NCI-H2196 treated with DMSO at 0.1 percent for 48 hours (cell line): ENCODE results near the gene KCTD7.
"Not testable (repeated sequence)": the region's sequence is repeated elsewhere in the genome, so short reads cannot be mapped to it uniquely, and the experiment has no call there.

Experiments
- DNase-seq: peaks from one replicate; lab custom pipeline; 2025; ENCODE audit not compliant: unreplicated experiment; lab: John Stamatoyannopoulos, UW

The KCTD7 gene

DNA sequence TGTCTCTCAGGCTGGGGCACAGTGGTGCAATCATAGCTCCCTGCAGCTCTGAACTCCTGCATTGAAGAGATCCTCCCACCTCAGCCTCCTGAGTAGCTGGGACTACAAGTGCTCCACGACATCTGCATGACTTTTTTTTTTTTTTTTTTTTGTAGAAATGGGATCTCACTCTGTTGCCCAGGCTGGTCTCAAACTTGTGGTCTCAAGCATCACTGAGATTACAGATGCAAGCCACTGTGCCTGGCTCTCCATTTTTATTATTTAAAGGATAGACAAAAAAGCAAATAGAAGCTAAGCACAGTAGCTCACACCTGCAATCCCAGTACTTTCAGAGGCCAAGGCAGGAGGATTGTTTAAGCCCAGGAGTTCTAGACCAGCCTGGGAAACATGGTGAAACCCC, 13.0 kb upstream of the KCTD7 start:
- DNase-seq: no peak

DNA sequence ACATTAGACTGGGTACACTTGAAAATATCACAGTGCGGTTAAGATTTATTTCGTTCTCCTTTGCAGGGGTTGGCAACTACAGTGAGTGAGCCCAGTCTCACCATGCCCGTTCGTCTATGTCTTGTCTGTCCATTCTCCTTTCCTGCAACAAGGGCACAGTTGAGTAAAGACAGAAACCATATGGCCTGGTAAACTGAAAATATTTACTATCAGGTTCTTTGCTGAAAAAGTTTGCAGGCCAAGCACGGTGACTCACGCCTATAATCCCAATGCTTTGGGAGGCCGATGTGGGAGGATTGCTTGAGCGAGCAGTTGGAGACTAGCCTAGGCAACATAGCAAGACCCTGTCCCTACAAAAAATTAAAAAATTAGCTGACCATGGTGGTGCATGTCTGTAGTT, 11.4 kb upstream of the KCTD7 start:
- no peak for DNase-seq

DNA sequence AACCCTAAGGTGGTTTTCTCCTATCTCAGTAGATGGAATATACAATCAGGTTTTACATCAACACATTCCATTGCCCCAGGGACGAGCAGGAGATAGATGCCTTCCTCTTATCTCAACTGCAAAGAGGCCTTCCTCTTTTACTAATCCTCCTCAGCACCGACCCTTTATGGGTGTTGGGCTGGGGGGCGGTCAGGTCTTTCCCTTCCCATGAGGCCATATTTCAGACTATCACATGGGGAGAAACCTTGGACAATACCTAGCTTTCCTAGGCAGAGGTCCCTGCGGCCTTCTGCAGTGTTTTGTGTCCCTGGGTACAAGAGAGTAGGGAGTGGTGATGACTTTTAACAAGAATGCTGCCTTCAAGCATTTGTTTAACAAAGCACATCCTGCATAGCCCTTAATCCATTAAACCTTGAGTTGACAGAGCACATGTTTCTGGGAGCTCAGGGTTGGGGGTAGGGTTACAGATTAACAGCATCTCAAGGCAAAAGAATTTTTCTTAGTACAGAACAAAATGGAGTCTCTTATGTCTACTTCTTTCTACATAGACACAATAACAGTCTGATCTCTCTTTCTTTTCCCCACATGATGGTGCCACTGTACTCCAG, 9.2 kb upstream of the KCTD7 start:
- DNase-seq: not testable (repeated sequence)

DNA sequence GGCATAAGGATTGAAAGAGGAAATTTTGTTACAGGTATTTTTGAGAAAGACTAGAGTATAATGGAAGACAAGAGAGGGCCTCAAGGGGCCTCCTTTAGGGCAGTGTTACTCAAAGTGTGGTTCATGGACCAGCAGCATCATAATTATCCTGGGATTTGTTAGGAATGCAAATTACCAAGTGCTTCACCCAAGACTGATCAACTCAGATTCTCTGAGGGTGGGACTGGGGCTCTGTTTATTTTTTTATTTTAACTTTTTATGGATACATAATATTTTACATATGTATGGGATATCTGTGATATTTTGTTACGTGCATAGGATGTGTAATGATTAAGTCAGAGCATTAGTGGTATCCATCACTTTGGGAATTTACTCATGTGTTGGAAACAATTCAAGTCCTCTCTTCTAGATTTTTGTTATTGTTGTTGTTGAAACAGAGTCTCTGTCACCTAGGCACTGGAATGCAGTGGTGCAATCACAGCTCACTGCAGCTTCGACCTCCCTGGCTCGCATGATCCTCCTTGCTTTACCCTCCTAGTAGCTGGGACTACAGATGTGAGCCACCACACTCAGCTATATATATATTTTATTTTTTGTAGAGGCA, 2.2 kb upstream of the KCTD7 start:
- no peak for DNase-seq

DNA sequence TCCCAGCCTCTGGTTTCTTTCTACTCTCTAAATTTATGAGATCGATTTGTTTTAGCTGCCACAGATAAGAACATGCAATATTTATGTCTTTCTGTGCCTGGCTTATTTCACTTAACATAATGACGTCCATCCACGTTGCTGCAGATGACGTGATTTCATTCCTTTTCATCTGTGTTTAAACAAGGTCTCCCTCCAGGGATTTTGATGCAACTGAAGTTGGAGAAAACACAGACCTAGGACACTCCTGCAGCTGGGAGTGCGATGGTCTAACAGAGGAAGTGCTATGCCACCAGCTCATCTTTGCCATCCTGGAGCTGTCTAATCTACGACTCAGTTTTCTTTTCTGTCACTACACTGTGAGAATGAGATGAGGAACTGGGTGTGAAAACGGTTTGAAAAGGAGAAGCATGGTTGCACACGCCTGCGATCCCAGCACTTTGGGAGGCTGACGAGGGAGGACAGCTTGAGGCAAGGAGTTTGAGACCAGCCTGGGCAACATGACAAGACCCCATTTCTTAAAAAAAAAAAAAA, 1.5 kb upstream of the KCTD7 start:
- no peak for DNase-seq

DNA sequence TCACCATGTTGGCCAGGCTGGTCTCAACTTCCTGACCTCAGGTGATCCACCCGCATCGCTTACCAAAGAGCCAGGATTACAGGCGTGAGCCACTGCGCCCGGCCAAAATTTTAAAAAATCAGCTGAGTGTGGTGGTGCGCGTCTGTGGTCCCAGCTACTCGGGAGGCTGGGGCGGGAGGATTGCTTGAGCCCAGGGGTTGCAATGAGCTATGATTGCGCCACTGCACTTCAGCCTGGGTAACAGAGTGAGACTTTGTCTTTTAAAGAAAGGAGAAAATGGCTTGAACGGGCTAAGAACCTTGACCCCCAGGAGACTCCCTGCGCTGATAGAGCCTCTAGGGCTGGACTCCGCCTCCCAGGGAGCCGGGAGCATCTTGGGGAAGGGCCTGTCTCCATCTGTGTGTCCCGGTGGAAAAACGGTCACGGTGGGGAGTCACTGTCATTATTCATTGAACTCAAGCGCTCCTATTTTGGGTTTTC, 760 bp upstream of the KCTD7 start:
- DNase-seq: no peak

DNA sequence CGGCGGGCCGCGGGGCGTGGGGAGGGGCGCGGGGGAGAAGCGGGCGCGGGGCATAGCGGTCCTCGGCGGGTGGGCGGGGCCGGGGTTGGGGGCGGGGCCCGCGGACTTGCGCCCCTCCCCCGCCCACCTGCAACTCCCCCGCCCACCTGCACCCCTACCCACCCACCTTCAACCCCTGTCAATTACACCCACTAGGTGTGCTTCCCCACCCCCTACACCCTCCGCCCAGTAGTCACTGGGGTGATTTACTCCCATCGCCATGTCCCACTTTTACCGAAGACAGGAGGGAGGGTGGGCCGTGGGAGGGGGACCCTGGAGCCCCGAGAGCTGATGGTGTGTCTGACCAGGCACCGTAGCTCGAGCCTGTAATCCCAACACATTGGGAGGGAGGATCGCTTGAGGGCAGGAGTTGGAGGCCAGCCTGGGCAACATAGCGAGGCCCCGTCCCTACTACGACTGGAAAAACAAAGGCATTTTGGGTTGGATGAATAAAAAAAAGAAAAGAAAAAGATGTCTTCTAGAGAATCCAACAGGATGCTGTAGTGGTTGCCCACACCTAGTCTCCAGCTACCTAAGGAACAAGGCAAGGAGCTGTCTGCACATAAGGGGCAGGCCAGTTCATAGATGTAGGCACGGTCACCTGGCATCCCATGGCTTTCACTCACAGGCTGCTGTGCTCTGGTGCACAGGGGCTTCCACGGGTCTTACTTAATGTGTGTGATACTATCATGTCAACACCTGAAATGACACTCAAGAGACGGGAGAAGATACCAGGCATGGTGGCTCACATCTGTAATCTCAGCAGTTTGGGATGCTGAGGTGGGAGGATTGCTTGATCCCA, 761 bp downstream of the KCTD7 start:
- no peak for DNase-seq

DNA sequence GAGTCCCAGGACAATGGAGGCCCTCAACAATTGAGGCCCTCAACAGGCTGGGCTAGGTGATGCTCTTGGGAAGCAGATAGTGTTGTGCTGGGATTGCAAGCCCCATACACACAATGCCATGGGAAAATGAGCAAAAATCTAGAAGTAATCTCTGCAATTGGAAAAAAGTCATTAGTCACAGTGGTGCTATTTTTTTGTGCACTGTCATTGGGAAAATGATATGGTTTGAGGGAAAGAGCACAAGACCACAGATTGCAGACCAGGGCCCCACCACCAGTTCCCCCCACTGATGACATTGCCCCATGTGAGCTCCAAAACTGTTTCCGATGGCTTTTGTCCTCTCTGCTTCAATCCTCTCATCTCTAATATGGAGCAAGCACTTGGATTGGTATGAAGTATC, 1.9 kb downstream of the KCTD7 start:
- no peak for DNase-seq

DNA sequence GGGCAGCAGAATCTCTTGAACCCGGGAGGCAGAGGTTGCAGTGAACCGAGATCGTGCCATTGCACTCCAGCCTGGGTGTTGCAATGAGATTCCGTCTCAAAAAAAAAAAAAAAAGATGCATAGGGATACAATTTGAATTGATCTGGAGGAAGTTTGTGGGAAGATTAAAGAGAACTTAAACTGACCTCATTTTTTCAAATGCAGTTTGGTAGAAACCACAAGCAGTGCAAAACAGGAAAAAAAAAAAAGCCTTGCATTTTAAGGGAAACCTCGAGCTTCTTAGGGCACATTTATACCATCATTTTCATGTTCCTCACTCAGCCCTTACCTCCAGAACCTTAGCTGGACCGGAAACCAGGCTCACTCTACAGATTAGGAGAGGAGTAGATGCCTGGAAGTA, 2.8 kb downstream of the KCTD7 start:
- no peak for DNase-seq

DNA sequence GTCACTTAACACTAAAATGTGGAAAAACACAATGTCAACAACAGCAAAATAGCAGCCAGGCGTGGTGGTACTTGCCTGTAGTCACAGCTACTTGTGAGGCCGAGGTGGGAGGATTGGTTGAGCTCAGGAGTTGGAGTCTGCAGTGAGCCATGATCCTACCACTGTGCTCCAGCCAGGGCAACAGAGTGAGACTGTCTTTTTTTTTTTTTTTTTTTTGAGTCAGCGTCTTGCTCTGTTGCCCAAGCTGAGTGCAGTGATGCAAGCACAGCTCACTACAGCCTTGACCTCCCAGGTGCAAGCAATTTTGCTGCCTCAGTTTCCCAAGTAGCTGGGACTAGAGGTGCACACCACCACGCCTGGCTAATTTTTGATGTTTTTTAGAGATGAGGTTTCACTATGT, 6.1 kb downstream of the KCTD7 start:
- no peak for DNase-seq

DNA sequence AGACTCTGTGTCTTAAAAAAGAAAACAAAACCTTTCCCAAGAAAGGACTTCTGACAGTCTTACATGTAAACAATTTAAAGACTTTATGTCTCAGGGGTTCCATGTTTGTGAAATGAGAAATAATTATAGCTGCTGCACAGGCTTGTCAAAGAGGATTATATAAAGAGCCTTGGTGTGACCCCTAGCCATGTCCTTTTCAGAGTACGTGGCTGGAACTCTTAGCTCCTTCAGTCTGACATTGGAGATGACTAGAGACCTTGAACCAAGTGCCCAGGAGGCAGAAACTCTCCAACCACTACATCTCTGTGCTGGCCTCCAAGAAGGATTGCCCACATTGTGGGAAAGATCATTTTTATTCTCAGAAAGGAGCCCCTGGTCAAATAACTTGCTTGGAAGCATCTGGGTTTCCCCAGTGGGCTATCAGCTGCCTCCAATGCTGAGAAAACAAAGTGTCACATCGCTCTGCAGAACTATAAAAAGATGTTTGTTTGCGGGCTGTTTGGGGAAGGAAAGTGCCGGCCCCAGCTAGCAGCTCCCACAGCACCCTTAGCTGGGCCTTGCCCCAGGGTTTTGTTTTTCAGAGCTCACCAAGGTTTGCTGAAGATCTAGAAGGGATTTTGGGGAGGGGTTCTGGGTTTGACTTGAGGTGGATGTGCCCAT, 6.8 kb downstream of the KCTD7 start:
- not testable (repeated sequence) for DNase-seq

DNA sequence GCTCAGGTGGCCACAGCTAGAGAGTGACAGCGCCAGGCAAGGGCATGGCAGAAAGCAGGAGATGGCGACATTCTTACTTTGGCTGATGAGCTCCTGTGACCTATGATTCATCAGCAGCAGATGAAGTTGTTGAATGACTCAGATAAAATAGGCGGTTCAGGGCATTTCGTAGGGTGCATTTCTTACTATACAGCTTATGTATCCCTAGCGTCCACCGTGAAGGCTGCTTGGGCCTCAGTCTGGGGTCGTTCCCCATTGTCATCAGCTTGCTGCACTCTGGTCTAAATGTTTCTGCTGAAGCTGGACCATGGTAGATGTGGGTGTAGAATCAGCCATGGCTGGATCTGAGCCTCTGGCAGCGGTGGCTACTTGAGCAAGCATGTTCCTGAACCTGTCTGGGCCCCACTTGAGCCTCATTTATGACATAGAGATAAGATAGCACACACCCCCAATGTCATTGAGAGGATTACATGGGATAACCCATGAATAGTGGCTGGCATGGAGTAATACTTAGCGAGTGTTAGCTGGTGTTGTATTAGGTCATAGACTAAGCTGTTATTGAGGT, 7.4 kb downstream of the KCTD7 start:
- not testable (repeated sequence) for DNase-seq

DNA sequence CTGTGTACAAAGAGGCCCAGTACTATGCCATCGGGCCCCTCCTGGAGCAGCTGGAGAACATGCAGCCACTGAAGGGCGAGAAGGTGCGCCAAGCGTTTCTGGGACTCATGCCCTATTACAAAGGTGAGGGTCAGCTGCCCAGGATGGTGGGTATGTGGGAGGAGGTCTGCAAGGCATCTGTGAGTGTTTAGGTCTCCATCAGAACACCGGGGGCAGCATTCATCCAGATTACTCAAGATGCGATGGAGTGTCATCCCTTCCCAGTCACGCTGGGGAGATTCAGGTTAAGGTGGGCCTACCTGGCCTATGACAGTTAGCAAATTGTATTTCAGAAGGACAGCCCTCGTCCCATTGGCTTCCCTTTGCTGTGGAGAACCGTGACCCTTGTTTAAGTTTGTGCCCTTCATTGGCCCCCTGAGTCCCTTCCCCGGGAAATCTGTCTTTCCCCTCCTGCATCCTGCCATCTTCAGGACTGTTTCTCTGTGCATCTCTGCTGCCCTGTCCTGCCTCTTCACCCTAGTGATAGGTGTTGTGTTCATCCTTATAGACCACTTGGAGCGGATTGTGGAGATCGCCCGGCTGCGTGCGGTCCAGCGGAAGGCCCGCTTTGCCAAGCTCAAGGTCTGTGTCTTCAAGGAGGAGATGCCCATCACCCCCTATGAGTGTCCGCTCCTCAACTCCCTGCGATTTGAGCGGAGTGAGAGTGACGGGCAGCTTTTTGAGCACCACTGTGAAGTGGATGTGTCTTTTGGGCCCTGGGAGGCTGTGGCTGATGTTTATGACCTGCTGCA, 9.8 kb downstream of the KCTD7 start:
- DNase-seq: no peak

DNA sequence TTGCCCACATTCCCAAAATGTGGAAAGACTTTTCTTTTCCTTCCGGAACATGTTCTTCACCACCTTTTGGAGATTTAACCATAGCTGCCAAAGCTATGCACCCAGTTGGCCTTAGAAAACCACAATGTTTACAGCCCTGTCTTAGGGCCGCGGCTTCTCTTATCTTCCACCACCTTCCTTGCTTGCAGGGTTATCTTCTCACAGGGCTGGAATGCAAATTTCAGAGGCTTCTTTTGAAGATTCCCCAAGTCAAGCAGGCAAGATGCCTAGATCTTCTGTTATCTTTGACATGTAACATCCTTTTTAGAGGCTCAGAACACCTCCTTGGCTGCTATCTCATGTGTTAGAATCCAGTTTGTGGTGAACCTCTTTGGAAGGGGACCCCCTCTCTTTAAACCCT, 11.1 kb downstream of the KCTD7 start:
- DNase-seq: no peak

DNA sequence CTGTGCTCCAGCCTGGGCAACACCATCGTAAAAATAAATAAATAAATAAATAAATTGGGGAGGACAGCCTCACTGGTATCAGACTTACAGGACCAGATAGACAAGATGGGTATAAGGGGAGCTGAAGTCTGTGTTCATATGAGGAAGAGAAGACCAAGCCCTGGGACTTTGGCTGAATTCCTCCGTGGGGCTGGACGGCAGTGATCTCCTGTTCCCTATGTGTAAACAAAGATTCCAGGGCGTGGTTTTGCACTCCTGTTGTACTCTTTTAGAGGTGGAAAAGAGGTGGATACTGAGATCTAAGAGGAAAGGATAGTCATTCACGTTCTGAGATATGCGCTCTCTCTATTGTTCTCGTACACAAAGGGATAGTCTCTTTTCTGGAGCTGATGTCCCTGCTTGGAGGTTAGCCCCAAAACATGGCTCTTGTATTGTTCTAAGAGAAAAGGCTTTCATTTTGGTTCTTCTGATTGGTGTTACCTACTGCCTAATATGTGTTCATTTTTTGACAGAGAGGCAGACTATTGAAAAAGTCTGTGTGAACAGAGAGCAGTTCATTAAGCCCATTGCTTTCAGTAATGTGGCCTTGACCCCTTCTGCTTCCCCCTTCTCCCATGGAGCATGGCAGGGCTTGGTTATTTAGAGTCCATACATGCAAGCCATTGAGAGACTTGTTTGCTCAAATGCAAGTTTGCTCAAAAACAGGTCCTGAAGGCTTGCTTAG, 12.3 kb downstream of the KCTD7 start:
- DNase-seq: no peak

DNA sequence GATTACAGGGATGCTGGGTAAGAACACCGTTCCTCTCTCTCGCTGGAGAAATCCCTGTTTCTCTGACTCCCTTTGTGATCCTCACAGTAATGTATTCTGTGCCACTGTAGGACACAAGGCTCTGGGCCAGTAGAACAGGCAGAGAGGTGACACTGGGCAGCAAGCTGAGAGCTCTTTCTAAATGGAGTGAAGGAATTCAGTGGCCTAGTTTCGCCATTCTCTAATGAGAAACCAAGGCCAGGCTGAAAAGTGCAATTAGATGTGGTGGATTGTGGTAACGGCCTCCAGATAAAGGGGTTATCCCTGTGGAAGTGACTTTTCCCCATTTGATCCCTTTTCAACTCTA, 12.8 kb downstream of the KCTD7 start:
- DNase-seq: no peak

DNA sequence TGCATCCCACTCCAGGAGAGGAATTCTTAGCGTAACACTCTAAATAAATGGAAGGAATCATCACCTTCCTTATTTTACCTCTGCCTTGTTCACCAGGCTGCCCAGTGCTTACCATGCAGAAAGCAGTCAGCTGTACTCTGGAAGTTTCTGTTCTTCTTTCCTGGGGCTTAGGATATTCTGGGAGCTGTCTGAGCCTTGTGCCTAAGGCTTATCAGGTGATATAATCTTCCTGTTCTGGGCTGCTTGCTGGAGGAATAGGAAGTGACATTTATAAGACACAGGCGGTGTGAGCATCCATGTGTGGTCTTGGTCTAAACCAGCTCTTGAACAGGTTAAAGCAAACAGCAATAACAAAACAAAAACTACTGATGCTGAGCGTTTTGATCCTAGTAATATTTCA, 13.5 kb downstream of the KCTD7 start:
- no peak for DNase-seq

DNA sequence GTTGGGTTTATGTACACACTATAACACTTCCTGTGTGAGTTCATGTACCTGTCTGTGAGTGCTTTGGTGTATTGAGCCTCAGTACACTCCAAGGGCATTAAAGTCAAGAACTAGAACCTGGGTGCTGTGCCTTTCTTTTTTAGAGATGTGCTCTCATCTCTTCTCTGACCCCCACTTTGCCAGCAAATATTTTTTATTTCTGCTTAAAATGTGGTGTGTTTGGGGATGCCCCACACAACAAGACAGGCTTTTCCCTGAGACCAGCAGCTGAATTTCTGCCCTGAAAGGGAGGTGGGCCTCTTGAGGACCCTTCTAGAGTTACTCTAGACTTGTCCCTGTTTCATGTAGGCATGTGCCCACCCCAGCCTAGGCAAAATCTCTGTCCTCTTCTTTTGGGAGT, 14.3 kb downstream of the KCTD7 start:
- DNase-seq: no peak

DNA sequence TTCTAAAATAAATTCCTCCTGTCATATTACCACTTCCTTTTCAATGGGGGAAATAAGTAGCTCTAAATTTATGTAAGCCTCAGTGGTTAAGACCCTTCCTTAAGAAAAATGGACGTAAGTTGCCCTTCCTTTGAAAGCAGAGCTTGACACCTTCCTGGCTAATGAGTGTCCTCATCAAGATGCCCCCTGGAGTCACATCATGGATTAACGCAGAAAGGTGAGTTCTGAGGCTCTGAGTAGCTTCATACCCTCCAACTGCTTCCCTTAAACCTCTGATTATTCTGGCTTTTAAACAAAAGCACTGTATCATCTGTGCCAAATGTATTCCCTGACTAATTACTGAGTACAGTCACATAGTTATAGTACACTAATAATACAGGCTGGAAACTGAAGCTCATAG, 14.7 kb downstream of the KCTD7 start:
- no peak for DNase-seq

DNA sequence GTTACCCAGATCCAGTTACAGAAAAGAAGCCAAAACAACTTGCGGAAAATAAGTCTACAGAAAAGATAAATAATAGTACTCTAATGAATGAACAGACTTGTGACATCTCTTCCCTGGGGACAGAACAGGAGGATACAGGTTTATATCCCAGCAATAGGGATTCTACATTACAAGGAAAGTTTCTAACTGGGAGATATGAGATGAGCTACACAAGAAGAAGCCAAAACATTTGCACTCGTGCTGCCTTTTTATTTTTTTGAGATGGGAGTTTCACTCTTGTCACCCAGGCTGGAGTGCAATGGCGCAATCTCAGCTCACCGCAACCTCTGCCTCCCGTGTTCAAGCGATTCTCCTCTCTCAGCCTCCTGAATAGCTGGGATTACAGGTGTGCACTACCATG, 22.3 kb downstream of the KCTD7 start:
- not testable (repeated sequence) for DNase-seq
